GM23338 (cell line): ENCODE results near the gene C17orf50. TPM values are rescaled to one million over a fixed set of nuclear protein-coding genes. Genes with fewer than 3 reads are reported as not detected.

Experiments used
- ATAC-seq: fragments of 200-7000 bp; cut with Tn5 transposase; 3 replicates; pipeline ENCODE4 v1.9.1; 2020
- DNase-seq: peaks from one replicate; pipeline ENCODE4 v3.0.0-alpha.2; 2015; ENCODE audit warnings: low spot score
- H2AFZ ChIP-seq: fragments of 200-600 bp; sonication (generic); 2 replicates; pipeline ENCODE4 v1.8.0; 2016; ENCODE audit warnings: antibody characterized with exemption, mild to moderate bottlenecking, moderate library complexity
- H3F3A ChIP-seq: fragments of 200-600 bp; sonication (generic); replicated peaks from 2 replicates; pipeline ENCODE4 v1.8.0; 2017; ENCODE audit warnings: antibody characterized with exemption, mixed run types, low read depth
- H3K27ac ChIP-seq: fragments of 200-600 bp; sonication (generic); 2 replicates; pipeline ENCODE4 v1.6.1; 2016; ENCODE audit warnings: low read depth
- H3K27me3 ChIP-seq: fragments of 200-600 bp; sonication (generic); 2 replicates; pipeline ENCODE4 v1.8.0; 2016; ENCODE audit warnings: mild to moderate bottlenecking, mixed run types, moderate library complexity; ENCODE audit not compliant: insufficient read depth
- H3K36me3 ChIP-seq: fragments of 200-600 bp; sonication (generic); 2 replicates; pipeline ENCODE4 v1.8.0; 2016; ENCODE audit warnings: mild to moderate bottlenecking; ENCODE audit not compliant: insufficient read depth
- H3K4me1 ChIP-seq: fragments of 200-600 bp; sonication (generic); 2 replicates; pipeline ENCODE4 v1.8.0; 2016; ENCODE audit warnings: mild to moderate bottlenecking, moderate library complexity; ENCODE audit not compliant: insufficient read depth
- H3K4me2 ChIP-seq: fragments of 200-600 bp; sonication (generic); 2 replicates; pipeline ENCODE4 v1.7.1; 2017; ENCODE audit warnings: mixed run types
- H3K4me3 ChIP-seq: fragments of 200-600 bp; sonication (generic); 2 replicates; pipeline ENCODE4 v1.6.1; 2016; ENCODE audit warnings: mixed run types
- H3K79me2 ChIP-seq: fragments of 200-600 bp; sonication (generic); replicated peaks from 2 replicates; pipeline ENCODE4 v1.8.0; 2017; ENCODE audit warnings: mild to moderate bottlenecking; ENCODE audit not compliant: insufficient read depth
- H3K9me2 ChIP-seq: fragments of 200-600 bp; sonication (generic); 2 replicates; pipeline ENCODE4 v1.8.0; 2017; ENCODE audit not compliant: insufficient read depth
- H4K20me1 ChIP-seq: fragments of 200-600 bp; sonication (generic); replicated peaks from 2 replicates; pipeline ENCODE4 v1.8.0; 2017; ENCODE audit warnings: mild to moderate bottlenecking; ENCODE audit not compliant: insufficient read depth
- H3K27ac Mint-ChIP-seq: 2 replicates; pipeline ENCODE4 v1.8.0; 2020; ENCODE audit warnings: inconsistent platforms, mild to moderate bottlenecking, moderate library complexity, mixed read lengths
- H3K27me3 Mint-ChIP-seq: 3 replicates; pipeline ENCODE4 v1.8.0; 2022; ENCODE audit warnings: low read depth, mild to moderate bottlenecking, moderate library complexity, mixed read lengths, inconsistent platforms; ENCODE audit not compliant: insufficient read depth, poor library complexity
- H3K36me3 Mint-ChIP-seq: 3 replicates; pipeline ENCODE4 v1.8.0; 2021; ENCODE audit warnings: low read depth, mild to moderate bottlenecking, inconsistent platforms, moderate library complexity, mixed read lengths
- H3K4me1 Mint-ChIP-seq: 3 replicates; pipeline ENCODE4 v1.8.0; 2020; ENCODE audit warnings: mild to moderate bottlenecking, inconsistent platforms, mixed read lengths
- H3K4me3 Mint-ChIP-seq: 3 replicates; pipeline ENCODE4 v1.8.0; 2021; ENCODE audit warnings: moderate library complexity, mild to moderate bottlenecking, inconsistent platforms, mixed read lengths
- H3K9me3 Mint-ChIP-seq: 3 replicates; pipeline ENCODE4 v1.8.0; 2020; ENCODE audit warnings: moderate library complexity, mild to moderate bottlenecking, inconsistent platforms, mixed read lengths
- EZH2 ChIP-seq: fragments of 200-600 bp; sonication (generic); IDR thresholded peaks from one replicate; pipeline ENCODE4 v1.8.0; 2017; ENCODE audit warnings: antibody characterized with exemption, mild to moderate bottlenecking, low read depth; ENCODE audit not compliant: unreplicated experiment
- REST ChIP-seq: IDR thresholded peaks from one replicate; pipeline ENCODE4 v1.6.1; 2018; ENCODE audit warnings: antibody characterized with exemption; ENCODE audit not compliant: unreplicated experiment
- polyA plus RNA-seq: library from polyadenylated mRNA; unstranded; fragments of >200 nt; fragmentation: Nextera tagmentation; extraction: Ambion mirVana; gene quantifications from 2 replicates; pipeline ENCODE4 v1.2.1, GENCODE V29; 2016
- total RNA-seq: library from RNA; depleted of rRNA; stranded (reverse); fragments of >200 nt; shearing (Covaris generic); gene quantifications from 2 replicates; pipeline ENCODE4 v1.2.3, GENCODE V29; 2014
- TF ChIP-seq, protein P1 (sequence below), 2 experiments: fragments of 200-600 bp in 1 of 2; sonication (generic) in 1 of 2; conservative IDR thresholded peaks; 2 replicates each; pipeline versions ENCODE4 v1.5.1 to v1.6.1; 2016 to 2017; ENCODE audit warnings: antibody characterized with exemption in 2 of 2, low read depth in 2 of 2, mild to moderate bottlenecking in 2 of 2, moderate library complexity in 1 of 2
- TF ChIP-seq, protein P2 (sequence below): fragments of 250-450 bp; sonication (Bioruptor Pico); IDR thresholded peaks from 2 replicates; pipeline ENCODE4 v1.5.0; 2020; ENCODE audit warnings: mild to moderate bottlenecking, moderate library complexity

Gene C17orf50
- total and polyA plus RNA-seq, 2 experiments from 2014 or later, result 0.74 to 1.6 TPM

- TF ChIP-seq, protein P1, sequence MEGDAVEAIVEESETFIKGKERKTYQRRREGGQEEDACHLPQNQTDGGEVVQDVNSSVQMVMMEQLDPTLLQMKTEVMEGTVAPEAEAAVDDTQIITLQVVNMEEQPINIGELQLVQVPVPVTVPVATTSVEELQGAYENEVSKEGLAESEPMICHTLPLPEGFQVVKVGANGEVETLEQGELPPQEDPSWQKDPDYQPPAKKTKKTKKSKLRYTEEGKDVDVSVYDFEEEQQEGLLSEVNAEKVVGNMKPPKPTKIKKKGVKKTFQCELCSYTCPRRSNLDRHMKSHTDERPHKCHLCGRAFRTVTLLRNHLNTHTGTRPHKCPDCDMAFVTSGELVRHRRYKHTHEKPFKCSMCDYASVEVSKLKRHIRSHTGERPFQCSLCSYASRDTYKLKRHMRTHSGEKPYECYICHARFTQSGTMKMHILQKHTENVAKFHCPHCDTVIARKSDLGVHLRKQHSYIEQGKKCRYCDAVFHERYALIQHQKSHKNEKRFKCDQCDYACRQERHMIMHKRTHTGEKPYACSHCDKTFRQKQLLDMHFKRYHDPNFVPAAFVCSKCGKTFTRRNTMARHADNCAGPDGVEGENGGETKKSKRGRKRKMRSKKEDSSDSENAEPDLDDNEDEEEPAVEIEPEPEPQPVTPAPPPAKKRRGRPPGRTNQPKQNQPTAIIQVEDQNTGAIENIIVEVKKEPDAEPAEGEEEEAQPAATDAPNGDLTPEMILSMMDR (conservative IDR thresholded peaks at IDR 0.05; ENCODE audit: low read depth in 2 of 2), result no peak
- TF ChIP-seq EZH2, result no peak
Measured at GRCh38 chr17:35742896-35743477, 17.7 kb upstream of the C17orf50 start (continued).

DNA sequence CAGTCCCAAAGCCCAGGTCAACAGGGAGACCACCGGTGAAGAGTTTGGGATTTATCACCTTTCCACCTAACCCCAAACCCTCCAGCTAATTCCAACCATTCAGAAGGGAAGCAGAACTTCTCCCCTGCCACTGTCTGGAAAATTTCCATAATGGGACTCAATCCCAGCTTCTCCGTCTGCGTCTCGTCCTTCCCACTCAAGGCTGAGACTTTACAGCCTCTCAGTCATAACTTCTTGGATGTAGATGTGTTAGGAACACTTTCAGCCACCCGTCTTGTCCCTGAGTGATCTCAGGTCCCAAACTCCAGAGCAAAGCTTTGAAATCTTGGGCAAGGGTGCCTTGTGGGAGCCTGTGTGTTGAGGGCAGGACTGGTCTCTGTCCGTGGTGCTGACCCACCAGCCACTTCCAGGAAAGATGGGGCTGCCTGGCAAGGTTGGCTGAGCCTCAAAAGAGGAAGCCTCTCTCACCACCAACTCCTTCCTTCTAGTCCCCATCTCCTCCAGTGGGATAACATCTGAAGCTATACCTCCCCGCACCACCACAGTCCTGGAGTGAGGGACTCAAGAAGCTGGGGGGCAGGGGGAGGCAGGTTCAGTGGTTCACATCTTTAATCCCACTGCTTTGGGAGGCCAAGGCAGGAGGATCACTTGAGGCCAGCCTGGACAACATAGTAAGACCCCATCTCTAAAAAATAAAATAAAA lies 16.9 kb upstream of the C17orf50 start:
- no peaks in the 10 kb centered on the region for H3K36me3 ChIP-seq
- H3K4me1 Mint-ChIP-seq, result peaks cover 13% of the 10 kb centered on the region
- H2AFZ ChIP-seq, result no peak overlapping the region
- peaks cover 8% of the 10 kb centered on the region; the same call in 1 of the 2 replicates for H3F3A ChIP-seq
- no peak overlapping the region; the same call in 2 of the 3 replicates for H3K4me3 Mint-ChIP-seq
- no peaks in the 10 kb centered on the region; the same call in 1 of the 2 replicates for H4K20me1 ChIP-seq
- H3K4me2 ChIP-seq, result no peak overlapping the region
- DNase-seq, result peak; percentile 78
- H3K36me3 Mint-ChIP-seq, result 0 out of 3 replicates have a peak, but pooled peaks cover 8% of the 10 kb centered on the region
- peak; percentile 90 for TF ChIP-seq REST
- TF ChIP-seq, protein P2, sequence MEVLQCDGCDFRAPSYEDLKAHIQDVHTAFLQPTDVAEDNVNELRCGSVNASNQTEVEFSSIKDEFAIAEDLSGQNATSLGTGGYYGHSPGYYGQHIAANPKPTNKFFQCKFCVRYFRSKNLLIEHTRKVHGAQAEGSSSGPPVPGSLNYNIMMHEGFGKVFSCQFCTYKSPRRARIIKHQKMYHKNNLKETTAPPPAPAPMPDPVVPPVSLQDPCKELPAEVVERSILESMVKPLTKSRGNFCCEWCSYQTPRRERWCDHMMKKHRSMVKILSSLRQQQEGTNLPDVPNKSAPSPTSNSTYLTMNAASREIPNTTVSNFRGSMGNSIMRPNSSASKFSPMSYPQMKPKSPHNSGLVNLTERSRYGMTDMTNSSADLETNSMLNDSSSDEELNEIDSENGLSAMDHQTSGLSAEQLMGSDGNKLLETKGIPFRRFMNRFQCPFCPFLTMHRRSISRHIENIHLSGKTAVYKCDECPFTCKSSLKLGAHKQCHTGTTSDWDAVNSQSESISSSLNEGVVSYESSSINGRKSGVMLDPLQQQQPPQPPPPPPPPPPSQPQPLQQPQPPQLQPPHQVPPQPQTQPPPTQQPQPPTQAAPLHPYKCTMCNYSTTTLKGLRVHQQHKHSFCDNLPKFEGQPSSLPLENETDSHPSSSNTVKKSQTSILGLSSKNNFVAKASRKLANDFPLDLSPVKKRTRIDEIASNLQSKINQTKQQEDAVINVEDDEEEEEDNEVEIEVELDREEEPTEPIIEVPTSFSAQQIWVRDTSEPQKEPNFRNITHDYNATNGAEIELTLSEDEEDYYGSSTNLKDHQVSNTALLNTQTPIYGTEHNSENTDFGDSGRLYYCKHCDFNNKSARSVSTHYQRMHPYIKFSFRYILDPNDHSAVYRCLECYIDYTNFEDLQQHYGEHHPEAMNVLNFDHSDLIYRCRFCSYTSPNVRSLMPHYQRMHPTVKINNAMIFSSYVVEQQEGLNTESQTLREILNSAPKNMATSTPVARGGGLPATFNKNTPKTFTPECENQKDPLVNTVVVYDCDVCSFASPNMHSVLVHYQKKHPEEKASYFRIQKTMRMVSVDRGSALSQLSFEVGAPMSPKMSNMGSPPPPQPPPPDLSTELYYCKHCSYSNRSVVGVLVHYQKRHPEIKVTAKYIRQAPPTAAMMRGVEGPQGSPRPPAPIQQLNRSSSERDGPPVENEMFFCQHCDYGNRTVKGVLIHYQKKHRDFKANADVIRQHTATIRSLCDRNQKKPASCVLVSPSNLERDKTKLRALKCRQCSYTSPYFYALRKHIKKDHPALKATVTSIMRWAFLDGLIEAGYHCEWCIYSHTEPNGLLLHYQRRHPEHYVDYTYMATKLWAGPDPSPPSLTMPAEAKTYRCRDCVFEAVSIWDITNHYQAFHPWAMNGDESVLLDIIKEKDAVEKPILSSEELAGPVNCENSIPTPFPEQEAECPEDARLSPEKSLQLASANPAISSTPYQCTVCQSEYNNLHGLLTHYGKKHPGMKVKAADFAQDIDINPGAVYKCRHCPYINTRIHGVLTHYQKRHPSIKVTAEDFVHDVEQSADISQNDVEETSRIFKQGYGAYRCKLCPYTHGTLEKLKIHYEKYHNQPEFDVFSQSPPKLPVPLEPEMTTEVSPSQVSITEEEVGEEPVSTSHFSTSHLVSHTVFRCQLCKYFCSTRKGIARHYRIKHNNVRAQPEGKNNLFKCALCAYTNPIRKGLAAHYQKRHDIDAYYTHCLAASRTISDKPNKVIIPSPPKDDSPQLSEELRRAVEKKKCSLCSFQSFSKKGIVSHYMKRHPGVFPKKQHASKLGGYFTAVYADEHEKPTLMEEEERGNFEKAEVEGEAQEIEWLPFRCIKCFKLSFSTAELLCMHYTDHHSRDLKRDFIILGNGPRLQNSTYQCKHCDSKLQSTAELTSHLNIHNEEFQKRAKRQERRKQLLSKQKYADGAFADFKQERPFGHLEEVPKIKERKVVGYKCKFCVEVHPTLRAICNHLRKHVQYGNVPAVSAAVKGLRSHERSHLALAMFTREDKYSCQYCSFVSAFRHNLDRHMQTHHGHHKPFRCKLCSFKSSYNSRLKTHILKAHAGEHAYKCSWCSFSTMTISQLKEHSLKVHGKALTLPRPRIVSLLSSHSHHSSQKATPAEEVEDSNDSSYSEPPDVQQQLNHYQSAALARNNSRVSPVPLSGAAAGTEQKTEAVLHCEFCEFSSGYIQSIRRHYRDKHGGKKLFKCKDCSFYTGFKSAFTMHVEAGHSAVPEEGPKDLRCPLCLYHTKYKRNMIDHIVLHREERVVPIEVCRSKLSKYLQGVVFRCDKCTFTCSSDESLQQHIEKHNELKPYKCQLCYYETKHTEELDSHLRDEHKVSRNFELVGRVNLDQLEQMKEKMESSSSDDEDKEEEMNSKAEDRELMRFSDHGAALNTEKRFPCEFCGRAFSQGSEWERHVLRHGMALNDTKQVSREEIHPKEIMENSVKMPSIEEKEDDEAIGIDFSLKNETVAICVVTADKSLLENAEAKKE (CRISPR knock-in tag), result no peak
- no peaks in the 10 kb centered on the region for H3K79me2 ChIP-seq
- H3K27me3 ChIP-seq, result peaks cover 47% of the 10 kb centered on the region
- H3K27ac Mint-ChIP-seq, result no peak overlapping the region
- ATAC-seq, result peak; percentile 19
- H3K4me3 ChIP-seq, result no peak overlapping the region
- peaks cover 6% of the 10 kb centered on the region; the same call in 1 of the 2 replicates for H3K9me2 ChIP-seq
- peaks cover 12% of the 10 kb centered on the region; the same call in 2 of the 3 replicates for H3K9me3 Mint-ChIP-seq
- peaks cover 38% of the 10 kb centered on the region for H3K27me3 Mint-ChIP-seq
- no peak overlapping the region for H3K27ac ChIP-seq
- peaks cover 4% of the 10 kb centered on the region; the same call in 1 of the 2 replicates for H3K4me1 ChIP-seq
